Pulmonary artery endothelial cell (primary cell): ENCODE data around the gene TEX2. TPM values are rescaled to one million over a fixed set of nuclear protein-coding genes. Genes with fewer than 3 reads are reported as not detected.
A peak's percentile ranks its signal among the peaks of the same experiment; 100 is the strongest.

Experiments used
- DNase-seq: peaks from one replicate; pipeline ENCODE4 v3.0.0-alpha.2; 2011; ENCODE audit warnings: low read depth, low spot score
- total RNA-seq: library from RNA; depleted of rRNA; stranded (reverse); fragments of >200 nt; gene quantifications from 2 replicates; pipeline ENCODE4 v1.2.3, GENCODE V29; 2014

TEX2 gene
- total RNA-seq = 27.6 and 31.3 TPM in 2 replicates

- DNase-seq = peak; percentile 54
Observed at GRCh38 chr17:64263000-64263766, at the start of gene TEX2. TEX2 (minus strand) TSS chr17:64263260; CDS start chr17:64214217, 49,043 bp downstream.

GRCh38 chr17:64309710-64310109 is 46.6 kb upstream of the TEX2 start:
- no peak for DNase-seq

GRCh38 chr17:64309021-64309420 is 46.0 kb upstream of the TEX2 start:
- no peak for DNase-seq

- DNase-seq = no peak
Observed at GRCh38 chr17:64306850-64307463, 43.9 kb upstream of the TEX2 start.

- no peak for DNase-seq
Observed at GRCh38 chr17:64304551-64304950, 41.5 kb upstream of the TEX2 start.

- DNase-seq = no peak
Observed at GRCh38 chr17:64300699-64300965, 37.6 kb upstream of the TEX2 start.

- DNase-seq = no peak
Observed at GRCh38 chr17:64297467-64298088, 34.5 kb upstream of the TEX2 start.

- no peak for DNase-seq
Observed at GRCh38 chr17:64296246-64296645, 33.2 kb upstream of the TEX2 start.

- no peak for DNase-seq
Observed at GRCh38 chr17:64295146-64295545, 32.1 kb upstream of the TEX2 start.

GRCh38 chr17:64291268-64291851 is 28.3 kb upstream of the TEX2 start:
- no peak for DNase-seq

GRCh38 chr17:64289741-64290141 is 26.7 kb upstream of the TEX2 start:
- no peak for DNase-seq

- no peak for DNase-seq
Observed at GRCh38 chr17:64282753-64283080, 19.7 kb upstream of the TEX2 start.

- DNase-seq = peak; percentile 70
Observed at GRCh38 chr17:64281962-64282752, 19.1 kb upstream of the TEX2 start.

- peak; percentile 22 for DNase-seq
Observed at GRCh38 chr17:64278614-64279013, 15.6 kb upstream of the TEX2 start.

GRCh38 chr17:64277831-64278562 is 14.9 kb upstream of the TEX2 start:
- DNase-seq = no peak

GRCh38 chr17:64276961-64277505 is 14.0 kb upstream of the TEX2 start:
- DNase-seq = no peak

GRCh38 chr17:64275016-64275415 is 12.0 kb upstream of the TEX2 start:
- no peak for DNase-seq

GRCh38 chr17:64273006-64273405 is 9.9 kb upstream of the TEX2 start:
- no peak for DNase-seq

GRCh38 chr17:64270885-64271284 is 7.8 kb upstream of the TEX2 start:
- DNase-seq = no peak

- no peak for DNase-seq
Observed at GRCh38 chr17:64269687-64270649, 6.9 kb upstream of the TEX2 start.
